Esophagus (tissue), 2 donors: ENCODE data around the gene TLR10. TPM values are rescaled to one million over a fixed set of nuclear protein-coding genes. Genes with fewer than 3 reads are reported as not detected.
"Not testable (repeated sequence)": the region's sequence is repeated elsewhere in the genome, so short reads cannot be mapped to it uniquely, and the experiment has no call there.

Experiments
- H3K27ac ChIP-seq, 2 donors: one replicate each; pipeline ENCODE4 v1.5.1; 2013; ENCODE audit warnings: low read depth in 2 of 2, mild to moderate bottlenecking in 2 of 2, inconsistent platforms in 1 of 2, low read length in 1 of 2, moderate library complexity in 1 of 2
- H3K27me3 ChIP-seq, 2 donors: one replicate each; pipeline ENCODE4 v1.6.1; 2013; ENCODE audit warnings: low read length in 2 of 2, control low read depth in 1 of 2, mild to moderate bottlenecking in 1 of 2; ENCODE audit not compliant: insufficient read depth in 2 of 2, control insufficient read depth in 1 of 2
- H3K36me3 ChIP-seq, 2 donors: one replicate each; pipeline ENCODE4 v1.6.1; 2013; ENCODE audit warnings: low read length in 1 of 2; ENCODE audit not compliant: control insufficient read depth in 2 of 2, insufficient read depth in 2 of 2
- H3K4me1 ChIP-seq, 2 donors: one replicate each; pipeline ENCODE4 v1.6.1; 2013; ENCODE audit warnings: low read length in 1 of 2; ENCODE audit not compliant: control insufficient read depth in 2 of 2, insufficient read depth in 2 of 2
- H3K4me3 ChIP-seq, 2 donors: one replicate each; pipeline ENCODE4 v1.5.1; 2013; ENCODE audit warnings: low read length in 2 of 2, mild to moderate bottlenecking in 2 of 2, low read depth in 1 of 2, moderate library complexity in 1 of 2
- H3K9me3 ChIP-seq, 2 donors: one replicate each; pipeline ENCODE4 v1.6.1; 2013; ENCODE audit warnings: mild to moderate bottlenecking in 2 of 2, low read depth in 1 of 2, low read length in 1 of 2, moderate library complexity in 1 of 2; ENCODE audit not compliant: control insufficient read depth in 2 of 2, insufficient read depth in 1 of 2
- WGBS, 2 donors: extraction: QIAGEN DNeasy Blood & Tissue Kit; methylation state at CpG; one replicate each; pipeline ENCODE4 v1.1.7; 2013; 5-methylcytosine and 5-hydroxymethylcytosine counted together
- polyA plus RNA-seq, 2 donors: library from polyadenylated mRNA; stranded (reverse); fragments of 200-250 nt; gene quantifications; one replicate each; pipeline ENCODE4 v1.2.3, GENCODE V29; 2013
- donor health status: healthy with polysubstance abuse.
- donor health status: Bipolar disorder and iron deficiency.

Gene TLR10
- polyA plus RNA-seq, 2 donors, result 0.12 to 0.16 TPM

GRCh38 chr4:38770281-38770680 is 12.5 kb downstream of the TLR10 start:
- not testable (repeated sequence) for H3K9me3 ChIP-seq, H3K4me1 ChIP-seq, H3K27me3 ChIP-seq, H3K4me3 ChIP-seq, H3K27ac ChIP-seq, H3K36me3 ChIP-seq
- WGBS, 2 donors, result 61 to 68% methylated on average over 2 of the region's 2 CpGs

- WGBS, 2 donors, result 59 to 75% methylated on average over 2 of the region's 2 CpGs
- peak overlapping the region; percentile 64 to 80 for H3K27ac ChIP-seq
- no peaks in the 10 kb centered on the region for H3K27me3 ChIP-seq
- no peaks in the 10 kb centered on the region for H3K9me3 ChIP-seq
- H3K4me1 ChIP-seq, result peaks cover 0 to 2% of the 10 kb centered on the region in 2 donors
- no peak overlapping the region for H3K4me3 ChIP-seq
- no peaks in the 10 kb centered on the region for H3K36me3 ChIP-seq
Observed at GRCh38 chr4:38769857-38770256, 12.9 kb downstream of the TLR10 start.

GRCh38 chr4:38769441-38769840 is 13.3 kb downstream of the TLR10 start:
- H3K36me3 ChIP-seq, result no peaks in the 10 kb centered on the region
- H3K27ac ChIP-seq, result no peak overlapping the region
- H3K4me3 ChIP-seq, result no peak overlapping the region
- peaks cover 0 to 2% of the 10 kb centered on the region in 2 donors for H3K4me1 ChIP-seq
- H3K9me3 ChIP-seq, result no peaks in the 10 kb centered on the region
- H3K27me3 ChIP-seq, result no peaks in the 10 kb centered on the region
- WGBS, 2 donors, result 56 to 64% methylated on average over 2 of the region's 2 CpGs

GRCh38 chr4:38768968-38769394 is 13.8 kb downstream of the TLR10 start:
- no peak overlapping the region for H3K27ac ChIP-seq
- WGBS, 2 donors, result 67 to 72% methylated on average over 5 of the region's 5 CpGs
- H3K4me1 ChIP-seq, result peaks cover 0 to 2% of the 10 kb centered on the region in 2 donors

GRCh38 chr4:38766940-38767339 is 15.8 kb downstream of the TLR10 start:
- 96 to 97% methylated on average over 2 of the region's 2 CpGs for WGBS, 2 donors
- not testable (repeated sequence) for H3K4me1 ChIP-seq, H3K36me3 ChIP-seq

More at GRCh38 chr4:38768968-38769394, 13.8 kb downstream of the TLR10 start:
- Histone ChIP-seq H3K36me3 (no peaks in the 10 kb centered on the region), H3K27me3 (no peaks in the 10 kb centered on the region), H3K9me3 (no peaks in the 10 kb centered on the region), H3K4me3 (no peak overlapping the region)

GRCh38 chr4:38765382-38765781 is 17.4 kb downstream of the TLR10 start:
- 95% methylated on average over 3 of the region's 3 CpGs for WGBS, 2 donors
- H3K27ac ChIP-seq, result no peak overlapping the region
- no peaks in the 10 kb centered on the region for H3K36me3 ChIP-seq
- H3K4me1 ChIP-seq, result peaks cover 0 to 2% of the 10 kb centered on the region in 2 donors
- no peaks in the 10 kb centered on the region for H3K9me3 ChIP-seq
- H3K27me3 ChIP-seq, result no peaks in the 10 kb centered on the region
- H3K4me3 ChIP-seq, result no peak overlapping the region

More at GRCh38 chr4:38766940-38767339, 15.8 kb downstream of the TLR10 start:
- H3K4me3 ChIP-seq, H3K9me3 ChIP-seq, H3K27me3 ChIP-seq, H3K27ac ChIP-seq: not testable (repeated sequence)

- no peak overlapping the region for H3K4me3 ChIP-seq
- no peaks in the 10 kb centered on the region for H3K27me3 ChIP-seq
- no peaks in the 10 kb centered on the region for H3K36me3 ChIP-seq
- H3K4me1 ChIP-seq, result no peaks in the 10 kb centered on the region
- H3K27ac ChIP-seq, result no peak overlapping the region
- H3K9me3 ChIP-seq, result no peaks in the 10 kb centered on the region
- 86 to 90% methylated on average over 3 of the region's 3 CpGs for WGBS, 2 donors
Observed at GRCh38 chr4:38764277-38764676, 18.5 kb downstream of the TLR10 start.

- Histone ChIP-seq H3K4me1 (no peaks in the 10 kb centered on the region), H3K9me3 (no peaks in the 10 kb centered on the region), H3K36me3 (no peaks in the 10 kb centered on the region), H3K27me3 (no peaks in the 10 kb centered on the region), H3K4me3 (no peak overlapping the region), H3K27ac (no peak overlapping the region)
- WGBS, 2 donors, result 88 to 90% methylated on average over 14 of the region's 14 CpGs
Observed at GRCh38 chr4:38762560-38762959, 20.2 kb downstream of the TLR10 start.

GRCh38 chr4:38759790-38760122 is 23.0 kb downstream of the TLR10 start:
- Histone ChIP-seq H3K4me1 (no peaks in the 10 kb centered on the region), H3K36me3 (no peaks in the 10 kb centered on the region), H3K27me3 (no peaks in the 10 kb centered on the region), H3K9me3 (no peaks in the 10 kb centered on the region), H3K27ac (no peak overlapping the region), H3K4me3 (no peak overlapping the region)
- WGBS, 2 donors, result 93 to 95% methylated on average over 1 of the region's 1 CpG

GRCh38 chr4:38759113-38759789 is 23.5 kb downstream of the TLR10 start:
- 10 to 11% methylated on average over 8 of the region's 8 CpGs for WGBS, 2 donors
- H3K4me1 ChIP-seq, result no peaks in the 10 kb centered on the region
- H3K36me3 ChIP-seq, result no peaks in the 10 kb centered on the region
- H3K9me3 ChIP-seq, result no peaks in the 10 kb centered on the region
- H3K27ac ChIP-seq, result no peak overlapping the region
- H3K4me3 ChIP-seq, result no peak overlapping the region
- H3K27me3 ChIP-seq, result no peaks in the 10 kb centered on the region
